ENCODE results near the gene DNAH14. TPM values are rescaled to one million over a fixed set of nuclear protein-coding genes. Genes with fewer than 3 reads are reported as not detected.
"Not testable (repeated sequence)": the region's sequence is repeated elsewhere in the genome, so short reads cannot be mapped to it uniquely, and the experiment has no call there.

Gene DNAH14
- total RNA-seq, 8 experiments from 2014 or later: 19.3 to 153 (median 52.7) TPM

GRCh38 chr1:225332686-225333085 is 403.2 kb downstream of the DNAH14 start:
- ATAC-seq (replicated peaks in 6 of 8): no peak
- no peak overlapping the region for H3K4me3 ChIP-seq
- in situ Hi-C loops (cut with MboI; ENCODE audit: low pct_unique_long_range_greater_than_20kb in 2 of 9, low sequenced_read_pairs in 9 of 9, unreplicated experiment in 9 of 9): no loop called here
- no peaks in the 10 kb centered on the region for H3K4me1 ChIP-seq (replicated peaks in 1 of 2)
- no peak overlapping the region for H3K27ac ChIP-seq
- WGBS, 10 experiments: 0 to 100% (median 88%) methylated on average over 1 of the region's 1 CpG; no CpG with 5 or more reads in 3 of the 10 experiments

- peak in 1 of 8 experiments; percentile 64 for ATAC-seq (replicated peaks in 6 of 8)
- in situ Hi-C loops (cut with MboI; ENCODE audit: low pct_unique_long_range_greater_than_20kb in 2 of 9, low sequenced_read_pairs in 9 of 9, unreplicated experiment in 9 of 9): not testable (repeated sequence)
- 54 to 100% (median 68%) methylated on average over 1 to 10 of the region's 18 CpGs; no CpG with 5 or more reads in 6 of the 10 experiments for WGBS, 10 experiments
These were observed 405.8 kb downstream of the DNAH14 start for GRCh38 chr1:225335098-225335778.

DNA sequence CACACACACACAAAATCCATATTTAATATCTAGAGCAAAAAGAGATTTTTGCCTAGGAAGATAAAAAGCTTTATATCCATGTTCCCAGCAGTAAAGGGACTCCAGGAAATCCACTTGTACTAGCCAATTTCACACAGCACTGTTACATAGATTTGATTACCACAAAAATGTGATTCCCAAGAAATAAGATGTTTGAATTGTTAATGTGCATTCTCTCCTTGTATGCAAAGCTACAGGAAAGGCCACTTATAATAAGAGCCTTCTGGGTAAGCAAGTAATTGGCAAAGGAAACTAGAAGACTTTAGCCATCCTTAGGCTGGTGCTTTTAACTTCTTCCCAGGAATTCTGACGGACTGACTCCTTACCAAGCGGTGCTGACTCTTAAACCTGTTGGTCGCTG is 409.1 kb downstream of the DNAH14 start:
- Histone ChIP-seq H3K4me1 (replicated peaks in 1 of 2) (no peaks in the 10 kb centered on the region), H3K27ac (no peak overlapping the region), H3K4me3 (no peak overlapping the region)
- ATAC-seq (replicated peaks in 6 of 8): peak in 3 of 8 experiments; percentile 74 to 85 (median 74)
- in situ Hi-C loops (cut with MboI; ENCODE audit: low pct_unique_long_range_greater_than_20kb in 2 of 9, low sequenced_read_pairs in 9 of 9, unreplicated experiment in 9 of 9): no loop called here
- WGBS, 10 experiments: 87 to 100% (median 92%) methylated on average over 2 to 3 of the region's 3 CpGs; no CpG with 5 or more reads in 4 of the 10 experiments

More at GRCh38 chr1:225335098-225335778, 405.8 kb downstream of the DNAH14 start:
- not testable (repeated sequence) for H3K4me3 ChIP-seq; H3K27ac ChIP-seq; H3K4me1 ChIP-seq (replicated peaks in 1 of 2)

- Histone ChIP-seq H3K4me3 (no peak overlapping the region), H3K4me1 (replicated peaks in 1 of 2) (no peaks in the 10 kb centered on the region), H3K27ac (no peak overlapping the region)
- 63 to 100% (median 96%) methylated on average over 2 to 3 of the region's 3 CpGs for WGBS, 10 experiments
- in situ Hi-C loops (cut with MboI; ENCODE audit: low pct_unique_long_range_greater_than_20kb in 2 of 9, low sequenced_read_pairs in 9 of 9, unreplicated experiment in 9 of 9): no loop called here
- no peak for ATAC-seq (replicated peaks in 6 of 8)
These were observed 412.2 kb downstream of the DNAH14 start for GRCh38 chr1:225341642-225342041.

DNA sequence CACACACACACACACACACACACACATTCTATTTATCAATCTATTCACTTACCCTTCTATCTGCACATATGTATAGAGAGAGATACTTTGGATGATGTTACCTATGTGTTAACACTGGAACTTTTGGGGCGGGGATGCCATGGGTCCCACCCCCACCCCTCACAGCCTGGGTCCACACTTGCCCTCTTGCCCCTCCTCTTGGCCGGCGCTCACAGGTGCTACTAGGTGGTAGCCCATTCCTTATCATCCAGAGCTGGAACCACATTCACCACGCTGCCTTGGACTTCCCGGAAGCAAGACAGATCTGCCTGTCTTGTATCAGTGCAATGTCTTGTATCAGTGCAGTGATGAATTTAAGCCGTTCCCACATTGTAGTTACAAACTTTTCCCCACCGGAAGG is 413.2 kb downstream of the DNAH14 start:
- WGBS, 10 experiments: 17 to 96% (median 84%) methylated on average over 1 to 6 of the region's 7 CpGs; no CpG with 5 or more reads in 4 of the 10 experiments
- H3K27ac ChIP-seq: no peak overlapping the region
- no peak overlapping the region for H3K4me3 ChIP-seq
- ATAC-seq (replicated peaks in 6 of 8): no peak
- H3K4me1 ChIP-seq (replicated peaks in 1 of 2): peaks cover 0 to 4% of the 10 kb centered on the region in 2 donors
- in situ Hi-C loops (cut with MboI; ENCODE audit: low pct_unique_long_range_greater_than_20kb in 2 of 9, low sequenced_read_pairs in 9 of 9, unreplicated experiment in 9 of 9): no loop called here

GRCh38 chr1:225343618-225344017 is 414.1 kb downstream of the DNAH14 start:
- in situ Hi-C loops (cut with MboI; ENCODE audit: low pct_unique_long_range_greater_than_20kb in 2 of 9, low sequenced_read_pairs in 9 of 9, unreplicated experiment in 9 of 9): no loop called here
- Histone ChIP-seq H3K27ac (no peak overlapping the region), H3K4me3 (no peak overlapping the region), H3K4me1 (replicated peaks in 1 of 2) (peaks cover 0 to 4% of the 10 kb centered on the region in 2 donors)
- no peak for ATAC-seq (replicated peaks in 6 of 8)

GRCh38 chr1:225347123-225347683 is 417.7 kb downstream of the DNAH14 start:
- WGBS, 10 experiments: 0 to 93% (median 51%) methylated on average over 1 to 3 of the region's 3 CpGs; no CpG with 5 or more reads in 1 of the 10 experiments
- ATAC-seq (replicated peaks in 6 of 8): peak in 4 of 8 experiments; percentile 49 to 63 (median 51)
- Histone ChIP-seq H3K4me3 (no peak overlapping the region), H3K4me1 (replicated peaks in 1 of 2) (peaks cover 0 to 4% of the 10 kb centered on the region in 2 donors), H3K27ac (no peak overlapping the region)
- in situ Hi-C loops (cut with MboI; ENCODE audit: low pct_unique_long_range_greater_than_20kb in 2 of 9, low sequenced_read_pairs in 9 of 9, unreplicated experiment in 9 of 9): no loop called here

DNA sequence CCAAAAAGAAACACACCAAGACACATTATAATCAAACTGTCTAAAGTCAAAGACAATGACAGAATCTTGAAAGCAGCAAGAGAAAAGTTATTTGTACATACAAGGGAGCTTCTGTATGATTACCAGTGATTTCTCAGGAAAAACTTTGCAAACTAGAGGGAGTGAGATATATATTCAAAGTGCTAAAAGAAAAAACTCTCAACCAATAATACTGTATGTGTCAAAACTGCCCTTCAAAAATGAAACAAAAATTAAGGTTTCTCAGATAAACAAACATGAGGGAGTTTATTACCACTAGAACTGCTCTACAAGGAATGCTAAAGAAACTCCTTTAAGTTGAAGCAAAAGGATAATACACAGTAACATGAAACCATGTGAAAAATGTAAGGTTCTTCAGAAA is 418.9 kb downstream of the DNAH14 start:
- no peak for ATAC-seq (replicated peaks in 6 of 8)
- no peak overlapping the region for H3K27ac ChIP-seq
- in situ Hi-C loops (cut with MboI; ENCODE audit: low pct_unique_long_range_greater_than_20kb in 2 of 9, low sequenced_read_pairs in 9 of 9, unreplicated experiment in 9 of 9): no loop called here
- H3K4me3 ChIP-seq: no peak overlapping the region
- peaks cover 0 to 4% of the 10 kb centered on the region in 2 donors for H3K4me1 ChIP-seq (replicated peaks in 1 of 2)

- Histone ChIP-seq H3K4me3 (no peak overlapping the region), H3K27ac (no peak overlapping the region), H3K4me1 (replicated peaks in 1 of 2) (peaks cover 0 to 4% of the 10 kb centered on the region in 2 donors)
- ATAC-seq (replicated peaks in 6 of 8): no peak
- in situ Hi-C loops (cut with MboI; ENCODE audit: low pct_unique_long_range_greater_than_20kb in 2 of 9, low sequenced_read_pairs in 9 of 9, unreplicated experiment in 9 of 9): no loop called here
- WGBS, 10 experiments: 26 to 95% (median 63%) methylated on average over 1 to 2 of the region's 2 CpGs; no CpG with 5 or more reads in 1 of the 10 experiments
These were observed 420.4 kb downstream of the DNAH14 start for GRCh38 chr1:225349826-225350225.

GRCh38 chr1:225350872-225351271 is 421.4 kb downstream of the DNAH14 start:
- in situ Hi-C loops (cut with MboI; ENCODE audit: low pct_unique_long_range_greater_than_20kb in 2 of 9, low sequenced_read_pairs in 9 of 9, unreplicated experiment in 9 of 9): no loop called here
- H3K4me3 ChIP-seq: no peak overlapping the region
- ATAC-seq (replicated peaks in 6 of 8): no peak
- H3K4me1 ChIP-seq (replicated peaks in 1 of 2): peaks cover 0 to 4% of the 10 kb centered on the region in 2 donors
- H3K27ac ChIP-seq: no peak overlapping the region

GRCh38 chr1:225354906-225355305 is 425.4 kb downstream of the DNAH14 start:
- no peak overlapping the region for H3K4me3 ChIP-seq
- H3K27ac ChIP-seq: no peak overlapping the region
- 40 to 93% (median 67%) methylated on average over 2 to 3 of the region's 3 CpGs; no CpG with 5 or more reads in 3 of the 10 experiments for WGBS, 10 experiments
- H3K4me1 ChIP-seq (replicated peaks in 1 of 2): no peaks in the 10 kb centered on the region
- in situ Hi-C loops (cut with MboI; ENCODE audit: low pct_unique_long_range_greater_than_20kb in 2 of 9, low sequenced_read_pairs in 9 of 9, unreplicated experiment in 9 of 9): no loop called here
- ATAC-seq (replicated peaks in 6 of 8): no peak

GRCh38 chr1:225355863-225356262 is 426.4 kb downstream of the DNAH14 start:
- 60 to 100% (median 96%) methylated on average over 1 of the region's 1 CpG for WGBS, 10 experiments
- no peak overlapping the region for H3K27ac ChIP-seq

DNA sequence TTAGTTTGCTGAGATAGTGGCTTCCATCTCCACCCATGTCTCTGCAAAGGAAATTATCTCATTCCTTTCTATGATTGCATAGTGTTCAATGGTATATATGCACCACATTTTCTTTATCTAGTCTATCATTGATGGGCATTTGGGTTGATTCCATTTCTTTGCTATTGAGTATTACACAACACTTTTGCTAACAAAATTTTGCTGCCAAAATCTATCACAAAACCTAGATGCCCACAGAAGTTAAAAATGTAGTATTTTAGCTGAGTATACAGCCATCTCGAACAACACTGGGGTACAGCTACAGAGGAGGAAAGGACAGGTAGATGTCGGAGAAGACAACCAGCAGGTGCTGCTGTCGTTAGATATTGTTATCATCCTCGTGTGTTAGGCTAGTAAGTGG is 430.6 kb downstream of the DNAH14 start:
- in situ Hi-C loops (cut with MboI; ENCODE audit: low pct_unique_long_range_greater_than_20kb in 2 of 9, low sequenced_read_pairs in 9 of 9, unreplicated experiment in 9 of 9): no loop called here
- 39 to 100% (median 80%) methylated on average over 1 to 4 of the region's 4 CpGs; no CpG with 5 or more reads in 1 of the 10 experiments for WGBS, 10 experiments
- no peak for ATAC-seq (replicated peaks in 6 of 8)

More at GRCh38 chr1:225355863-225356262, 426.4 kb downstream of the DNAH14 start:
- no peak overlapping the region for H3K4me3 ChIP-seq
- H3K4me1 ChIP-seq (replicated peaks in 1 of 2): no peaks in the 10 kb centered on the region
- no peak for ATAC-seq (replicated peaks in 6 of 8)
- in situ Hi-C loops (cut with MboI; ENCODE audit: low pct_unique_long_range_greater_than_20kb in 2 of 9, low sequenced_read_pairs in 9 of 9, unreplicated experiment in 9 of 9): no loop called here

GRCh38 chr1:225361176-225361575 is 431.7 kb downstream of the DNAH14 start:
- H3K4me3 ChIP-seq: no peak overlapping the region
- ATAC-seq (replicated peaks in 6 of 8): peak in 3 of 8 experiments; percentile 84 to 88 (median 85)
- in situ Hi-C loops (cut with MboI; ENCODE audit: low pct_unique_long_range_greater_than_20kb in 2 of 9, low sequenced_read_pairs in 9 of 9, unreplicated experiment in 9 of 9): no loop called here

More for the DNA sequence above, 430.6 kb downstream of the DNAH14 start:
- Histone ChIP-seq H3K27ac (no peak overlapping the region), H3K4me3 (no peak overlapping the region), H3K4me1 (replicated peaks in 1 of 2) (peaks cover 0 to under 1% of the 10 kb centered on the region in 2 donors)

More at GRCh38 chr1:225361176-225361575, 431.7 kb downstream of the DNAH14 start:
- Histone ChIP-seq H3K4me1 (replicated peaks in 1 of 2) (peaks cover 0 to 2% of the 10 kb centered on the region in 2 donors), H3K27ac (no peak overlapping the region)
- 0 to 100% (median 67%) methylated on average over 1 of the region's 1 CpG; no CpG with 5 or more reads in 1 of the 10 experiments for WGBS, 10 experiments

Data from motor neuron (in vitro differentiated cells).